ENCODE data around the gene CADPS2.
"Not testable (repeated sequence)": the region's sequence is repeated elsewhere in the genome, so short reads cannot be mapped to it uniquely, and the experiment has no call there.

CADPS2 gene

DNA sequence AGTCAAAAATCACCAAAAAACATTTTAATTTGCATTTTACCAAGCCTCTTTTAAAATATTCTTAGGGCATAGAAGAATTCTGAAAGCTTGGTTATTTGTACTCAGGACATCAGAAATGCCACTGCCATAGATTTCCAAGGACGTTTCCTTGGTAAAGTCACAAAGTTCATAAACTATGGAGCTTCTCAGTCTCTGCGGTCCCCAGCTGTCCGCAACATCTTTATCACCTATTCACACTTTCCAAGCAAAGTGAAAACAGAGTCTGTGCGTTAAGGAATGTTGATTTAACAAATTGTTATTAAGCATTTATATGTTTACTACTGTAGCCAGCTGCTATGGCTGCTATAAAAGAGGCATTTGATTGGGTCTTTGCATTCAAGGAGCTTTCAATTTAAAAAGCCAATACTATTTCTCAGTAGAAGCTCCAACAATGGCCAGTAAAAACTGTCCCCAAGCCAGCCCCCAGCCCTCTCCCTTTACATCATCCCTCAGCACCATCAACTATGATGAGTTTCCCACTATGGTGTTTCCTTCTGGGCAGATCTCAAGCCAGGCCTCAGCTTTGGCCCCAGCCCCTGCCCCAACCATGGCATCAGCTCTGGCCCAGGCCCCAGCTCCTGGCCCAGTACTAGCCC is 36.8 kb downstream of the CADPS2 start:
- DNase-seq, result no peak

DNA sequence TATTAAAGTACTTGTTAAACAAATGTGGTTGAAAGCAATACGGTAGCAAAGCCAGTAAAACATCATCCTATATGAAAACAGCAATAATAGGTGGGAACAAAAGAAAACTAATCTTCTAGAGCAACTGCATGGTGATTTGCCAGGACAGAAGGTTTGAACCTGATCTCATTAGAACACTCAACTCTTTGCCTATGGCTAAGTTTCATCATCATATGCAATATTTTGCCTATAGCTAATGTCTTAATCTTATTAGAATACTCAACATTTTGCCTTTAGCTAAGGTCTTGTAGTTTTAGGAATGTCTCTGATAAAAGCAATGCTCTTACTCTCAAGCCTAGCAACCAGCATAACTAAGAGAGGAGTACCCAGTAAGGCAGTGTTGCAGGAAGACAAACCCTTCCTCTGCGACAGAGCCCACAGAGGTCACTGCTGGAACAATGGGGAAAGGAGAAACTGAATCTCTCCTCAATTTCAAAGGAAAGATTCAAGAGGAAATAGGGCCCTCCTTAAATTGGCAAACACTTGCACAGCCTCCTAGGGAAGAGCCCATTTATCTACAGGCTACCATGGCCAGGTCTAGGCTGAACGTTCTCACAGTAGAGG is 38.3 kb downstream of the CADPS2 start:
- no peak for DNase-seq

DNA sequence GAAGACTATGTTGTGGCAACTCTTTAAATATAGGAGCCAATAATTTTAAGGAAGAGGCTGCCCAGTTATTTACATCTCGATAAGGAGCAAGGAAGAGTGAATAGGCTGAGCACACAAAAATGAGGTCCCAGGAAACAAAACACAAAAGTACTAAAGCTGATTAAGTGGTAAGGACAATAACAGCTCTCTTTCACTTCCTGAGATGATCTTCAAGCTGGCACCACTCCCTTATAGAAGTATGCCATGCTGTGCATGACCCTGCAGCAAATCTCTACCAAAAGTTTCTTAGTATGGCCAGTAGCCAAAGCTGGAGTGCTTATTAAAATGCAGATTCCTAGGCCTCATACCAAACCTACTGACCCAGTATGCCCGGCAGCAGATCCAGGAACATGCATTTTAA is 39.7 kb downstream of the CADPS2 start:
- no peak for DNase-seq

DNA sequence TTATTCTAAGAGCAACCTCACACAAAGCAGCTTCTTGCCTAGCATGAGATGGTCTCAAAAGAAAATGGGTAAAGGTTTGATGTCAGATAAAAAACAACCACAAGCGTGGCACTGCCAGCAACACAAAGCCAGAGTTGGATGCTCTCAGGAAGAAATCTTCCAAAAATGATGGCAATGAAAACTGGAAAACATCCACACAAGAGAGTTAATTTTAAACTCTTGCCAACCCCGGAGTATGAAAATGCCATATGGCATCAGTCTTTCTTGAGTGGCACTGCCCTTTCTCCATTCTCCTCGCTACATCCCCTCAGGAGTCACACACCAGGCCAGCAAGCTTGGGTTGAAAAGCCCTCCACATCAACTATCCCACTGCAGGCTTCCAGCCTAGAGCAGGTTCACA is 41.0 kb downstream of the CADPS2 start:
- no peak for DNase-seq

DNA sequence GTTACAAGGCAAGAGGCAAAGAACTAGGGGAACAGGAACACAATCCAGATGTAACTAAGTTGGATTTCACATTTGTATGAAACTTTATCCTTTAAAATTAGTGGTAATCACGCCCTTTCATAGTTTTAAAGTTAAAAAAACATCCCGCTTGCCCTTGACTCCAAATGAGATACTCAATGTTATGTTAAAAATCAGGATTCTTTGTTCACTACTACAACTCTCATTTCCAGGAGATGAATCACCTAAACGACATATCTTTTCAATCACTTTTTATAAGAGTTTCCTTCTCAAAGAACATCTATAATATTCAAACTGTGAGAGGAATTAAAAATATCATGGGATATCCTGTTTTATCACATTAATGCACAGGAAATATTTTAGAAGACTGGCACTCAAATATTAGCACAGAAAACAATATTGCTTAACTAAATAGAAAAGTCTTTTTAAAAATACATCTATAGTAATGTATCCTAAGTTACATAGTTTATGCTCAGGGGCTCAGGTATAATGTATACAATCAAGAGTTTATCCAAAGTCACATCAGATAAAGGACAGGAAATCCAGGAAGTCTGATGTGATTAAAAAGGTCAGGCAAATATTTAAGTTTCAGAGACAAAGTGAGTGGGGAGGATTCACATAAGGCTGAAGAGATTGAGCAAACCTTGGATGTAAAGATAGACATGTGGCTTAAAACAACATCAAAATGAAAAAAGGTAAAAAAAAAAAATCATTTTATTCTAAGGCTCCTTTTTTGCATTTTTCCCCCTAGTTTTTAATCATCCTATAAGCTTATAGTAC is 41.9 kb downstream of the CADPS2 start:
- no peak for DNase-seq

DNA sequence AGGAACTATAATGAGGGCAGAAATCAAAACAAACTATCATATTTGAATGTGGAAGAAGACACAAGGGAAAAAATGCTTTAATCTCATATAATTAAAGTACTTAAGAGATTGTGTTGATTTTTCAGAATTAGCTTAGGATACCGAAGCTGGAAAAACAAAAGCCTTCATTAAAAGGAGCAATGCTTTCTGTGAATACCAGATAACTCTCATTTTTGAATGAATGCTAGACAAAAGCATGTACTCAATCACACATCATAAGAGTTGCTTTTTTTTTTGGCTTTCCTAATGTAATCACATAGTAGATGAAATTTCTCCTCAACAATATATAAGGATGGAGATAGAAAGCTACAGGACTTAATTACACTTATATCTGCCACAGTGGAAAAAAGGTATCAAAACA is 43.3 kb downstream of the CADPS2 start:
- no peak for DNase-seq

DNA sequence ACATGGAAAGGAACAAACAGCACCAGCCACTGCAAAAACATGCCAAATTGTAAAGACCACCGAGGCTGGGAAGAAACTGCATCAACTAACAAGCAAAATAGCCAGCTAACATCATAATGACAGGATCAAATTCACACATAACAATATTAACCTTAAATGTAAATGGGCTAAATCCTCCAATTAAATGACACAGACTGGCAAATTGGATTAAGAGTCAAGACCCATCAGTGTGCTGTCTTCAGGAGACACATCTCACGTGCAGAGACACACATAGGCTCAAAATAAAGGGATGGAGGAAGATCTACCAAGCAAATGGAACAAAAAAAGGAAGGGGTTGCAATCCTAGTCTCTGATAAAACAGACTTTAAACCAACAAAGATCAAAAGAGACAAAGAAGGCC is 50.0 kb downstream of the CADPS2 start:
- DNase-seq, result not testable (repeated sequence)

DNA sequence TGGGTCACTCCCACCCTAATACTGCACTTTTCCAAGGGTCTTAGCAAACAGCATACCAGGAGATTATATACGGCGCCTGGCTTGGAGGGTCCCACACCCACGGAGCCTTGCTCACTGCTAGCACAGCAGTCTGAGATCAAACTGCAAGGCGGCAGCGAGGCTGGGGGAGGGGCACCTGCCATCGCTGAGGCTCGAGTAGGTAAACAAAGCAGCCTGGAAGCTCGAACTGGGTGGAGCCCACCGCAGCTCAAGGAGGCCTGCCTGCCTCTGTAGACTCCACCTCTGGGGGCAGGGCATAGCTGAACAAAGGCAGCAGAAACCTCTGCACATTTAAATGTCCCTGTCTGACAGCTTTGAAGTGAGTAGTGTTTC is 51.7 kb downstream of the CADPS2 start:
- not testable (repeated sequence) for DNase-seq

DNA sequence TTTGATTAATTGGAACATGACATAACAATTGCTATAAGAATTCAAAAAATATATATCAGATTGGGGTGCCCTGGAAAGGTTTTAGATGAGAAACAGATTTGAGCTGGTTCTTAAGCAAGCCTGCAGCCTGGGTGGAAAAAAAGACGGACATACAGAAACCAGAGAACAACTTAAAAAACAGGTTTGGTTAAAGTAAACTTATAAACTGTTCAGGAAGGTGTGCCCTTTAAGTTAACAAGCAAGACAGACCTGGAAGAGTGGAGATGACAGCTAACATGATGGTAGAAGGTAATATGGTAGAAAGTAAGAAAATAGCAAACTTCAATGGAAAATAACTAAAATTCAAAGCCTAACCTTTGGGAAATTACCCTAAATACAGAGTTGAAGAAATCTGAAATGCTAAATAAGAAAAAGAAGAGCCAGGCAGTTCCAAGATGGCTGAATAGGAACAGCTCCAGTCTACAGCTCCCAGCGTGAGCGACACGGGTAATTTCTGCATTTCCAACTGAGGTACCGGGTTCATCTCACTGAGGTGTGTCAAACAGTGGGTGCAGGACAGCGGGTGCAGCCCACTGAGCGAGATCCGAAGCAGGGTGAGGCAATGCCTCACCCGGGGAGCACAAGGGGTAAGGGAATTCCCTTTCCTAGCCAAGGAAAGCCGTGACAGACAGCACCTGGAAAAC is 52.2 kb downstream of the CADPS2 start:
- DNase-seq, result no peak

DNA sequence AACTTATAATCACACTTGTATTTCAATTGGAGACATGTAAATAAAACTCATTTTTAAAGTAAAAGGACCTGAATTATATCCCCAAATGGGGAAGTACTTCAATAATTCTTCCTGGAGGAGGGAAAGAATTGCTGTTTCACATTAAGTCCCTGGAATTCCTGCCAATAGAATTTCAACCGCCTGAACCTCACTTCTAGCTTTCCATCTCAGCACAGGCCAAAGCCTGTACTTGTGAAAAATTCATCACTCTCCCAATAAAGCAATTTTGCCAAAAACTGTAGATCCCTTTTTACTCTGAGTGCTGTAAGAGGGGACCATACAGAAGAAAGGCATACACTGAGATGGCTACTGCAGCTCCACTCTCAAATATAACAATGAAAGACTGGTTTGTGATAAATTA is 54.8 kb downstream of the CADPS2 start:
- no peak for DNase-seq

DNA sequence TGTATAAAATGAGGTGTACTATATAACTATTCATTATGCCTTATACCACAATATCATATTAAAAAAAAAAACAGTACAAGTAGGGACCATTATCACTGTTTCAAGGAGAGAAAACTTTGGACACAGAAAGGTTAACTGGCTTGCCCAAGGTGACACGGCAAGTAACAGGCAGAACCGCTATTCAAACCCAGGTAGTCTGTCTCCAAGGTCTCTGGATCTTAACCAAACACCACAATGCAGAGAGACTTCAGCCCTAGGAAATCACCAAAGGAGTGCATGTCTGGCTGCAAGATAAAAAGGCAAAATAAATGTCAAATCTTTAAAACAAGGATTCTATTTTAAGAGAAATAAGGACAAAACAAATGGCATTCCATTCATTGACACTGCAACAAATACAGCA is 56.3 kb downstream of the CADPS2 start:
- DNase-seq, result no peak

DNA sequence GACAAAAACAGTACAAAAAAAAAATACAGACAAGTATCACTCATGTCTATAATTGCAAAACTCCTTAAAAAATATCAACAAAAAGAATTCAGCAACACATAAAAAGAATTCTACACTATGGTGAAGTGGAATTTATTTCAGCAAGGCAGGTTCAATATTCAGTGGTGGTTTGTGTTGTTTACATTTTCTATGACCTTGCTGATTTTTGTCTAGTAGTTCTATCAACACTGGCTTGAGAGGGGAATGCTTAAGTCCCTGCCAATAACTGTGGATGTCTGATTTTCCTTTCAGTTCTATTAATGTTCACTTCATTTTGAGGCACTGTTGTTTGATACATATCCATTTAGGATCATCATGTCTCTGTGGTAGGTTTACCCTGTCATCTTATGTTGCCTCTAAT is 58.5 kb downstream of the CADPS2 start:
- DNase-seq, result no peak

DNA sequence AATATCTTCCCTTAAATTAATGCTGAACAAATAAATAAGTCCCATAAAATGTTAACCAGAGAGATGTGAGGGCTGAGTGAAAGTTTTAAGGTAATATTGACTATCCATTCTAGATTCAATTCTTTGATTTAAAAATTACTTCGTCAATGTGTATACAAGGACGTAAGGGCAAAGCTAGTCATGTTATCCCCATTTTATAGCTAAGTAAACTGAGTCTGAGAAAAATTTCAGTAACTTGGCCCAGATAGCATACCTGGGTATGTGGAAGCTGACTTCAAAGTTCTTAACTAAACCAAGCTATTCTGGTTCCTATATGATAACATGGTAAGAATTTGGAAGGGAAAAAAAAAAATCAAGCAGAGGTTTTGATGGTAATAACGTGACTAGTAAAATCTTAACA is 72.4 kb downstream of the CADPS2 start:
- DNase-seq, result no peak

DNA sequence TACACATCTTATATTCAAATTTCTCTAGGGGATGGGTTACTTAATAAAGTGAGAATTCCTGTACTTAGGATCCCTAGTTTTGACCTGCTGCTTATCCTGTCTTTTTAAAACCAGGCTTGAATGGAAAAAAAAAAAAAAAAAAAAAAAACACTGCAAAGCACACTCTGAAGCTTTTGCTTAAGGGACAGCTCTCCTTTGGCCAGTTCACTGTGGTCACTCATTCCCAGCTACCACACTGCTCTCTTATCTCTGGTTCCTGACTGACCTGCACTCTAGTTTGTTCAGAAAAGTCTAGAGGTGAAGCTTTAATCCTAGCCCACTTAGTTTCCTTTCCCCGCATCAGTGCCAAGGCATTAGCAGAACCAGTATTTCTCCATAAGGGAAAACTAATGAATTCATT is 82.4 kb downstream of the CADPS2 start:
- no peak for DNase-seq

DNA sequence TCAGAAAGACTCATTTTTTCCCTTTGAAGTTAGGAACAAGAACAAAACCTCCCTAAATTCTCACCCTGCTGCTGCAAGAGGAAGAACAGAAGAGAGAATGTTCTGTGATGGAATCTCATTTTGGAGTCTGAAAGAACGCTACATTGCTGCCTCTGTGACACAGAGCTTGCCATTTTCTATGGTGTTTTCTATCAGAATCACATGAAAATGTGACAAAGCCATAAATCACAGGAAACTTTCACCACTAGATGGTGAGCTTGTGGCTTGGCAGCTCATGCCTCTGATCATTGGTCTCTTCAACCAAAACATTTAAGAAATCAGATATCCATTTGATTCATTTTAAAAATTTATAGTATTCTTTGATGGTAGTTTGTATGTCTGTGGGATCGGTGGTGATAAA is 82.9 kb downstream of the CADPS2 start:
- no peak for DNase-seq

DNA sequence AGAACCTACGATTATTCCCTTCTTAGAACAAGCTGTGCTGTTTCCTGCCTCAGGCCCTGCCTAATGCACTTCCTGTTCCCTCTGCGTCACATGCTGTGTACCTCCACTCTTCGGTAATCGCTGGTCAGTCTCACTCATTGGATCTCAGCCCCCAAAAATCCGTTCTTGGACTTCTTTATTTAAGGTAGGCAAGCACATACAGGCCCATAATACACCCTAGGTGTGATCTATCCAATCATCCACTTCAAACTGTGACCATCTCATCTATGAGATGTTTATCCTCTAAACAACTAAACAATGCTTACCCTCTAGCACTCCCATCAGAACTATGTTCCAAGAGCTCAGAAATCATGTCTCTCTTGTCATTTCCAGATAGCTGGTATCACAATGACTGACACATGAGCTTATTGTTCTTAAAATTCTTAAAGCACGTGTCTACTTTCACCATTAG is 83.9 kb downstream of the CADPS2 start:
- DNase-seq, result no peak

DNA sequence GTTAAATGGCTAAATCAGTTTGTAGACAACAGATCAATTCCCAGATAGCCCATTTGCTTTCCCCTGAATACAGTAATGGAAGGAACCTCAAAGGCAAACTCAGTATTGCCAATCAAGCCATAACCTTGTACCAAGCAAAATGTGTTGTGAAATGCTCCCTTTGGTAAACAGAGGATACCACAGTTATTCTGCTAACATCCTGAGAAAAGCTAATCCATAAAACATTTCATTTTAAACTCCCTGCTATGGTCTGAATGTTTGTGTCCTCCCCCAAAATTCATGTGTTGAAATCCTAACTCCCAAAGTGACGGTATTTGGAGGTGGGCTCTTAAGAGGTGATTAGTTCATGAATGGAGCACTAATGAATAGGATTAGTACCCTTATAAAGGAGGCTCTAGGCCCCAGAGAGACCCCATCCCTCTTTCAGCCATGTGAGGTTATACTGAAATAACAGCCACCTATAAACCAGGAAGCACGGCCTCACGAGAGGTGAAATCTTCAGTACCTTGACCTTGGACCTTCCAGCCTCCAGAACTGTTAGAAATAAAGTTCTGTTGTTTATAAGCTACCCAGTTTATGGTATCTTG is 94.2 kb downstream of the CADPS2 start:
- no peak for DNase-seq

DNA sequence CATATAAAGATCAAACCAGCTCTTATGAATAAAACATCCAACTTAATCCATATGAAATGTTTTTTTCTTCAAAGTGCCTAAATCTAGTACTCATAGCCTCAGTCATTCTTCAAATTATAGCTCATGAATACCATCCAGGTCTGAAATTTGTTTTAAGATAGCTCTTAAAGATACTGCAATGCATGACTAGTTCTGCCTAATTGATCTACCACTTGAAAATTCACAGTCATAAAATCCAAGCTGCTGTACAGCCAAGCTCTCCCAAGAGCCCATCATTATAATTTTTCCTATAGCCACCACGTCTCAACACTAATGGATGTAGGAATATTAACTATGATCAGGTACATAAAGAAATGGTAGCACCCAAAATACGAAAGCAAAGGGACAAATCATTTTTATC is 95.7 kb downstream of the CADPS2 start:
- DNase-seq, result no peak

DNA sequence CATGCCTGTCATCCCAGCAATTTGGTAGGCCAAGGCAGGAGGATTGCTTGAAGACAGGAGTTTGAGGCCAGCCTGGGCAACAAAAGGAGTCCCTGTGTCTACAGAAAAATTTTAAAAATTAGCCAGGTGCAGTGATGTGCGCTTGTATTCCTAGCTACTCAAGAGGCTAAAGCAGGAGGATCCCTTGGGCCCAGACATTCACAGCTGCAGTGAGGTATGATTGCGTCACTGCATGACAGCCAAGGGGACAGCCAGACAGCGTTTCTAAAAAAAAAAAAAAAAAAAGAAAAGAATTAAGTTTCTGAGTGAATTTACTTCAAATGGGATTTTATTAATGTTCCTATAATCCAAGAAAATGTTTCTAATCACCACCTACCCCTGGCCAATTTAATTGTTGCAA is 96.1 kb downstream of the CADPS2 start:
- no peak for DNase-seq

DNA sequence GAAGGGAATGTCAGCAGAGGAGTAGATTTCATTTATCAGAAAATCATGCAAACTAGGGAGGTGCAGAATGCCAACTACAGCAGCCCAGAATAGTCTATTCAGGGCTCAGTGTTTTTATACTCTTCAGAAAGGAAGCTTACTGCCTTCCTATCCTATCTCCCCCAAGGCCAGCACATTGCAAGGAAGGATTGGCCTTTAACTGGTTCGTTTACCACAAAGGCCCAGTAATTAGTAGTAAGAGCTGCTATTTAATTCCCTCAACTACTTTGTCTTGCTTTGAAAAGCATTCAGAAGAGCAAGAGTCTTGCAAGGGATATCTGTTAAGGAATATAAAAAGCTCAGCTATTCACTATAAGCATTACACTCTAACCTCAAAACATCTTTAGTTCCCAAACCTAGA is 97.1 kb downstream of the CADPS2 start:
- no peak for DNase-seq

DNA sequence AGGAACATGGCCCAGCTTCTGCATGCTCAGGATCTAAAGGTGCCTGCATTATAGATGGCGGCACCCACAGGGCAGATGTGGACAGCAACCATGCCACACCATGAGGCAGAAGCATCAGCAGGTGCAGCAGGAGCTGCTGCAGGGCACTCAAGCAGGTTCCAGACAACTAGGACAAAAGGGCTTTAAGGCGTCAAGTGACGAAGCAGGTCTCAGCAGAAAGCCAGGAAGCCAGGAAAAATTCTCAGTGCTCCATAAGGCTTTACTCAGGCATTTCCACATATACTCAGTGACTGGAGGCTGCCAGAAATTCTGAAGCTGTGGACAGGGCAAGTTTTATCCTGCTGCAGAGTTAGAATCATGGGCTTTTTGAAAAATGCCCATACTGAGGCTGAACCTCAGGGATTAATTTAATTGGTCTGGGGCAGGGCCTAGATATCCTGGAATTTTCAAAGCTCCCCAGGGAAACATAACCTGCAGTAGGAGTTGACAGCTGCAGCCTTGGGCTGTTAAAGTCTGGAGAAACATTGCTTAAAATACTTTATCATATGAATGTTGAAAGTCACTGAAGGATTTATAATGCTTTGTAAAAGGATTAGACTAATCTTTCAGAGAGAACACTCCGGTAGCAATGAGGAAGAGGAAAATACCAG is 115.4 kb downstream of the CADPS2 start:
- DNase-seq, result no peak

DNA sequence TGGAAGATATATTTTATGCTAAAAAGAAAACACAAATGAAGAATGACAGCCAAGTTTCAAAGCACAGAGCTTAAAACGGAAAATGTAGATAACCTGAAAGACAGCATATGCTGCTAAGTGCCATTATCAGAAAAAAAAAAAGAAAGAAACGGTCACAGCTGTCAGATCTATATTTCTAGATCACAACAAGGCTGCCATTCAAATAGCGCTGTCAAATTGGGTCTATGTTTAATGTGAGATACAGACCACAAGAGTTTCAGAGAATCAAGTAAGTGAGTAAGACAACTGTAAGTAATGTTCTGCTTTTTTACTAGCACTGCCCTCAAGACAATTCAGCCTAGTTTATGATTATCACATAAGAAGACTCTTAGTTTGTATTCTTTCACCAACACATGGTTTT is 117.4 kb downstream of the CADPS2 start:
- no peak for DNase-seq

DNA sequence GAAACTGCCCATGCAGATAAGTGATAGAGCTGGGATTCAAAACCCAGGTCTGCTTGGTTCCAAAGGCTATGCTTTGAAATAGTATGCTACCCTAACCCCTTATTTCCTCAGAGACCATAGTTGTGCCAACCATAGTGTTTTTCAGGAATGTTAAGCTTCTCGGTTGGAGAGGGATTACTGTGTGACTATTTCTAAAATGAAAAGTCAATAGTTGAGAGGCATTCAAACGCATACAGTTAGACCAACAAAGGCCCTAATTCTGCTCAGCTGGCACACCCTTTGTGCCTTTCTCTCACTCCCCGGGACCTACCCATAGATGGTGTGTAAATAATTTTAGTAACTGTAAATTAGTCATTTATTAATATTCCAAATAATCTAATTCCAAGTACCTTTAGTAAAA is 118.9 kb downstream of the CADPS2 start:
- DNase-seq, result no peak

Data from stimulated activated CD4-positive, alpha-beta T cell treated with anti-CD3 and anti-CD28 coated beads, Interleukin-1b, Interleukin-23, amount 100 ng/mL, for 48 hours (primary cell).